Esophagus muscularis mucosa (tissue), 4 donors: ENCODE results near the gene UTP15. TPM values are rescaled to one million over a fixed set of nuclear protein-coding genes. Genes with fewer than 3 reads are reported as not detected.

Experiments used
- DNase-seq: peaks from one replicate; pipeline ENCODE4 v3.0.0-alpha.2; 2017; ENCODE audit errors: extremely low spot score
- H3K27ac ChIP-seq, 4 donors: fragments of 200-600 bp; sonication (generic); replicated peaks in 1 of 4; 1 replicate in 3 of 4; 2 replicates in 1 of 4; pipeline ENCODE4 v1.5.1; 2016 to 2019; ENCODE audit warnings: mild to moderate bottlenecking in 1 of 4
- H3K27me3 ChIP-seq, 4 donors: fragments of 200-600 bp; sonication (generic); one replicate each; pipeline versions ENCODE4 v1.5.1 to v1.6.0; 2016 to 2019
- H3K36me3 ChIP-seq, 4 donors: fragments of 200-600 bp; sonication (generic); one replicate each; pipeline ENCODE4 v1.5.1; 2016 to 2019
- H3K4me1 ChIP-seq, 4 donors: fragments of 200-600 bp; sonication (generic); one replicate each; pipeline ENCODE4 v1.5.1; 2016 to 2019
- H3K4me3 ChIP-seq, 4 donors: fragments of 200-600 bp; sonication (generic); 1 replicate in 2 of 4; 2 replicates in 2 of 4; pipeline ENCODE4 v1.5.1; 2016 to 2019; ENCODE audit warnings: mild to moderate bottlenecking in 4 of 4, moderate library complexity in 1 of 4
- H3K9me3 ChIP-seq, 4 donors: fragments of 200-600 bp; sonication (generic); 1 replicate in 3 of 4; 2 replicates in 1 of 4; pipeline ENCODE4 v1.5.1; 2016 to 2019
- EP300 ChIP-seq: sonication (generic); formaldehyde crosslinking; IDR thresholded peaks from one replicate; pipeline ENCODE4 v1.6.1; 2017; ENCODE audit warnings: antibody characterized with exemption
- POLR2A ChIP-seq: fragments of 450-650 bp; IDR thresholded peaks from one replicate; pipeline ENCODE4 v1.6.1; 2017; ENCODE audit warnings: antibody characterized with exemption, moderate library complexity, mild to moderate bottlenecking, low read depth
- POLR2AphosphoS5 ChIP-seq, 2 donors: sonication (generic); formaldehyde crosslinking; IDR thresholded peaks; one replicate each; pipeline ENCODE4 v1.6.1; 2017; ENCODE audit warnings: antibody characterized with exemption in 2 of 2
- WGBS: methylation state at CpG from one replicate; pipeline ENCODE4 v1.1.5; 2018; 5-methylcytosine and 5-hydroxymethylcytosine counted together
- intact Hi-C: fragments of 100-400 bp; cut with DNase I; formaldehyde crosslinking; loops from one replicate; pipeline ENCODE4 v1.15.1; 2023
- total RNA-seq, 4 donors: library from RNA; depleted of rRNA; stranded (reverse); fragments of >200 nt; gene quantifications; one replicate each; pipeline versions ENCODE4 v1.1.0 to v1.2.1, GENCODE V29; 2016
- TF ChIP-seq, protein P1 (sequence below), 3 experiments: fragments of 200-600 bp in 2 of 3; fragments of 450-650 bp in 1 of 3; sonication (generic) in 2 of 3; IDR thresholded peaks; one replicate each; pipeline ENCODE4 v1.5.1; 2017 to 2019; ENCODE audit warnings: antibody characterized with exemption in 3 of 3, mild to moderate bottlenecking in 2 of 3, moderate library complexity in 1 of 3

The UTP15 gene
- total RNA-seq, 4 donors from 2014 or later = 7.0 to 18.1 (median 11.9) TPM

- DNase-seq = no peak
- Histone ChIP-seq H3K4me3 (no peak overlapping the region), H3K9me3 (peaks cover 0 to 5% (median 0%) of the 10 kb centered on the region in 4 donors), H3K27me3 (no peaks in the 10 kb centered on the region), H3K27ac (no peak overlapping the region), H3K36me3 (no peaks in the 10 kb centered on the region), H3K4me1 (no peaks in the 10 kb centered on the region)
- WGBS = 52% methylated on average over 3 of the region's 3 CpGs
- TF ChIP-seq EP300 = no peak
- no peak for TF ChIP-seq POLR2A
- TF ChIP-seq, protein P1, sequence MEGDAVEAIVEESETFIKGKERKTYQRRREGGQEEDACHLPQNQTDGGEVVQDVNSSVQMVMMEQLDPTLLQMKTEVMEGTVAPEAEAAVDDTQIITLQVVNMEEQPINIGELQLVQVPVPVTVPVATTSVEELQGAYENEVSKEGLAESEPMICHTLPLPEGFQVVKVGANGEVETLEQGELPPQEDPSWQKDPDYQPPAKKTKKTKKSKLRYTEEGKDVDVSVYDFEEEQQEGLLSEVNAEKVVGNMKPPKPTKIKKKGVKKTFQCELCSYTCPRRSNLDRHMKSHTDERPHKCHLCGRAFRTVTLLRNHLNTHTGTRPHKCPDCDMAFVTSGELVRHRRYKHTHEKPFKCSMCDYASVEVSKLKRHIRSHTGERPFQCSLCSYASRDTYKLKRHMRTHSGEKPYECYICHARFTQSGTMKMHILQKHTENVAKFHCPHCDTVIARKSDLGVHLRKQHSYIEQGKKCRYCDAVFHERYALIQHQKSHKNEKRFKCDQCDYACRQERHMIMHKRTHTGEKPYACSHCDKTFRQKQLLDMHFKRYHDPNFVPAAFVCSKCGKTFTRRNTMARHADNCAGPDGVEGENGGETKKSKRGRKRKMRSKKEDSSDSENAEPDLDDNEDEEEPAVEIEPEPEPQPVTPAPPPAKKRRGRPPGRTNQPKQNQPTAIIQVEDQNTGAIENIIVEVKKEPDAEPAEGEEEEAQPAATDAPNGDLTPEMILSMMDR (IDR thresholded peaks at IDR 0.05) = no peak
- no peak for TF ChIP-seq POLR2AphosphoS5 (IDR thresholded peaks at IDR 0.05)
- intact Hi-C loops = no loop called here
Observed at GRCh38 chr5:73606206-73606753, 40.7 kb downstream of the UTP15 start.

GRCh38 chr5:73607228-73607627 lies 41.7 kb downstream of the UTP15 start:
- Histone ChIP-seq H3K9me3 (no peaks in the 10 kb centered on the region), H3K27ac (no peak overlapping the region), H3K4me1 (no peaks in the 10 kb centered on the region), H3K36me3 (no peaks in the 10 kb centered on the region), H3K27me3 (no peaks in the 10 kb centered on the region), H3K4me3 (no peak overlapping the region)
- intact Hi-C loops = no loop called here
- DNase-seq = no peak
- TF ChIP-seq, protein P1 (IDR thresholded peaks at IDR 0.05) = no peak
- TF ChIP-seq POLR2AphosphoS5 (IDR thresholded peaks at IDR 0.05) (no peak), EP300 (no peak), POLR2A (no peak)

DNA sequence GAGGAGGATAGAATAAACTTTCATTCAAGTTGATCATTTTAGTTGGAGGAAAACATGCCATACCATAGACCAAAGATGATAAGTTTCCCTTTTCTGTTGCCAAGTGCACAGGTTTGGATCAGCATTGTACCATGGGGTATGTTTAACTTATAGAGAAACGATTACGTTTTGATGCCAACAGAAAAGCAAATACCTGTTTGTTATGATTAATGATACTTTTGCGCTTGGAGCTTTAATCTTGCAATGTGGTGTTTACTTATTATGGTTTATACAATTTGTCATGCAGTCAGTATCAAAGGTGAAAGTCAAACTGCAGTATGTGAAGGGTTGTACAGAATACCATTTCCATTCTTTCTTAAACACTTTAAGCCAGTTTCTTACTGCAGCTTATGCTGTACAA lies 47.3 kb downstream of the UTP15 start:
- Histone ChIP-seq H3K27ac (no peak overlapping the region), H3K4me3 (no peak overlapping the region), H3K9me3 (no peaks in the 10 kb centered on the region), H3K27me3 (no peaks in the 10 kb centered on the region), H3K36me3 (no peaks in the 10 kb centered on the region), H3K4me1 (peaks cover 0 to 7% (median 3%) of the 10 kb centered on the region in 4 donors)
- TF ChIP-seq EP300 (no peak), POLR2AphosphoS5 (IDR thresholded peaks at IDR 0.05) (no peak)
- TF ChIP-seq, protein P1 (IDR thresholded peaks at IDR 0.05) = no peak
- DNase-seq = no peak
- intact Hi-C loops = no loop called here
- 43% methylated on average over 3 of the region's 3 CpGs for WGBS

DNA sequence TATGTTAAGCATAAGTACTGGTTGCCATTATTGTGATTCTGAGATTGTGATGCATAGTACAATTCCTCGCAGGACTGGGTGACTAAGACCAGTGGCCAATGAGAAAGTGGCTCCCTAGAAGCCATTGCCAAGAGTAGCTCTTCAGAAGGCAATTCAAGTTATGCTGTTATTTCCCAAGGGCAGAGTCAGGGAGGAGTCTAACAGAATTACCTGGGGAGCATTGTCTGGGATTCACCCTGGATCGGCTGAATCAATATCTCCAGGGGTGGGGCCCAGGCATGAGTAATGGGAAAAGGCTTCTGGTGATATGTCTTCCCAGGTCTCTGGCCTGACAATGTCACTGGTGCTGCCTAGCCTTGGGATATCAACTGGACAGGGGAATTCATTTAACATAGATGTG lies 49.5 kb downstream of the UTP15 start:
- Histone ChIP-seq H3K9me3 (no peaks in the 10 kb centered on the region), H3K4me3 (no peak overlapping the region), H3K4me1 (peaks cover 0 to 7% (median 3%) of the 10 kb centered on the region in 4 donors), H3K36me3 (no peaks in the 10 kb centered on the region), H3K27me3 (no peaks in the 10 kb centered on the region), H3K27ac (no peak overlapping the region)
- intact Hi-C loops = no loop called here
- DNase-seq = no peak
- TF ChIP-seq POLR2AphosphoS5 (IDR thresholded peaks at IDR 0.05) (no peak), EP300 (no peak), POLR2A (no peak)
- TF ChIP-seq, protein P1 (IDR thresholded peaks at IDR 0.05) = no peak
- 97% methylated on average over 2 of the region's 2 CpGs for WGBS

DNA sequence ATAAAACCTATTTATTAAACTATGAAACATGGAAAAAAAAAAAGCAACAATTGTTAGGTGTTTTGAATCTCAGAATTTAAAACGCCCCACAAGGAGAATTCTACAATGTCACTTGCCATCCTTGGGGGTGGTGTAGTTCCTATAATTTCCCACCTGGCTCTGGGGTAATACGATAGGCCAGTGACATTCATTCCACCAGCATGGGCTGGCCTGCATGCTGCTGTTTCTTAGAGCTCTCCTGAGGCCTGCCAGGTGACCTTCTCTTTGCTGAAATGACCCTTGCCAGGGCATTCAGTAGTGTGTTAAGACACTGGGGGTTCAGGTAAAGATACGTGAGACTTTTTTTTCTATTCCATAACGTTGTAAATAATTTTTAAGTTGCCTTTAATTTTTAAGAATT lies 50.4 kb downstream of the UTP15 start:
- peaks cover 0 to 7% (median 3%) of the 10 kb centered on the region in 4 donors for H3K4me1 ChIP-seq
- no peak for TF ChIP-seq POLR2AphosphoS5 (IDR thresholded peaks at IDR 0.05)
- TF ChIP-seq POLR2A = no peak
- TF ChIP-seq, protein P1 (IDR thresholded peaks at IDR 0.05) = no peak
- TF ChIP-seq EP300 = no peak
- no peaks in the 10 kb centered on the region for H3K36me3 ChIP-seq
- 89% methylated on average over 4 of the region's 4 CpGs for WGBS
- no peak overlapping the region for H3K27ac ChIP-seq
- no peaks in the 10 kb centered on the region for H3K9me3 ChIP-seq
- DNase-seq = no peak
- H3K27me3 ChIP-seq = no peaks in the 10 kb centered on the region
- H3K4me3 ChIP-seq = no peak overlapping the region
- intact Hi-C loops = no loop called here
